Cerebellar nuclear complex (tissue), 1 donor: ENCODE measurements around the gene ARF4.

Source experiments
- DNase-seq, 2 experiments: peaks; one replicate each; lab custom pipeline; 2025; lab: John Stamatoyannopoulos, UW

ARF4 gene

DNA sequence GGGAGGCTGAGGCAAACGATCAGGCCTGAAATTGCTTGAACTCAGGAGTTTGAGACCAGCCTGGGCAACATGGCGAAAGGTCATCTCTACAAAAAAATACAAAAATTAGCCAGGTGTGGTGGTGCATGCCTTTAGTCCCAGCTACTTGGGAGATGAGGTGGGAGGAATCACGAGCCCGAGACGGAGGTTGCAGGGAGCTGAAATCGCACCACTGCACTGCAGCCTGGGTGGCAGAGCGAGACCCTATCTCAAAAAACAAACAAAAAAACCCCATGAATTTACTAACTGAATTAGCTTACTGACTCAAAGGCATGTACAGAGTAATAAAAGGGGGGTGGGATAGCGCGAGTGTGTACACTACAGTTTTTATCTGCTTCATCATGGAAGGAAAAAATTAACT is 19.3 kb downstream of the ARF4 start:
- no peak for DNase-seq

DNA sequence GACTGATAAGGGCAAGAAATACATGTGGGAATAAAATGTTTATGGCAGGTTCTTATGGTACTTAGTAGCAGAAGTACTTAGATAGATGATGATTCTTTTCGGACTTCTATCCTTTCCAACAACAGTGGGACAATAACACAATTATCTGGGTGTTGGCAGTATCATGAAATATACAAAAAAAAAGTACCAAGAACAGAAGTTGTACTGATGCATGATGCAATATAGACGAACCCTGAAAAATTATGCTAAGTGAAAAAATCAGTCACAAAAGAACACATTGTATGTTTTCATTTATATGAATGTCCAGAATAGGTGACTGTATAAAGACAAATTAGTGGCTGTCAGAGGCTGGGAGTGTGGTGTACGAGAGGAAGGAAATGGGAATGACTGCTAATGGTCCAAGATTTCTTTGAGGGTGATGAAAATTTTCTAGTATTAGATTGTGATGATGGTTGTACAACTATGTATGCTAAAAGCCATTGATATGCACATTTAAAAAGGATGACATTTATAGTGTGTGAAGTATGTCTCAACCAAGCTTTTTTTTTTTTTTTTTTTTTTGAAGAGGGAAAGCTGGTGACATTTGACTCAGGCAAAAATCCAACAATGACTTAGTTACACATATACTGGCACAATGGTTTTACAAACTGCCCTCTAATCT is 21.0 kb downstream of the ARF4 start:
- DNase-seq: no peak

DNA sequence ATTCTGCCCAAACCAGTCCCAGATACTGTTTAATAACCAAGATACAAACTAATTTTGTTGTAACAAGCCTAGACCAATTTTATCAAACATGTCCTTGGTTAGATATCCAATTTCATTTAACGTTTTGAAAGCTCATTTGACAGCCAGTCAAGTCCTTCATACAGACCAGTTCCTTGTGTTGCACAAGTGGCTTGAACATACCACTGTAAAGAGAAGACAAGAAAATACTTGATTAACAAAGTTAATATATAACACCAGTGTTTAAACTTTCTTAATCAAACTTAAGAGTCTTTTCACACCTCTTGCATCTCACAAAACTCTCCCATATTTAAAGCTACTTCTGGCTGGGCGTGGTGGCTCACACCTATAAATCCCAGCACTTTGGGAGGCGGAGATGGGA is 25.0 kb downstream of the ARF4 start:
- no peak for DNase-seq

DNA sequence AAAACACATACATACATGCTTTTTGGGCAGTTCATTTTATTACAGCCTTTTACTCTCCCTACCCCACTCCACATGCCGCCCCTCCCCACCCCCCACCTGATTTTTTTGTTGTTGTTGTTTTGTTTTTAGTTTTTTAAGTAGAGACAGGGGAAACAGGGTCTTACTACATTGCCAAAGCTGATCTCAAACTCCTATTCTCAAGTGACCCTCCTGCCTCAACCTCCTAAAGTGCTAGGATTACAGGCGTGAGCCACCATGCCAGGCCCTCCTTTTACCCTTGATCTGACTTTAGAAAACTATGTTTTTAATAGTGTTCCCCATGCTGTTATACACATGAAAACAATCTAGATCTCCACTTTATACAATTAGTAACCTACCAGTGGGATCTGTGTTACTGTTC is 26.3 kb downstream of the ARF4 start:
- no peak for DNase-seq

DNA sequence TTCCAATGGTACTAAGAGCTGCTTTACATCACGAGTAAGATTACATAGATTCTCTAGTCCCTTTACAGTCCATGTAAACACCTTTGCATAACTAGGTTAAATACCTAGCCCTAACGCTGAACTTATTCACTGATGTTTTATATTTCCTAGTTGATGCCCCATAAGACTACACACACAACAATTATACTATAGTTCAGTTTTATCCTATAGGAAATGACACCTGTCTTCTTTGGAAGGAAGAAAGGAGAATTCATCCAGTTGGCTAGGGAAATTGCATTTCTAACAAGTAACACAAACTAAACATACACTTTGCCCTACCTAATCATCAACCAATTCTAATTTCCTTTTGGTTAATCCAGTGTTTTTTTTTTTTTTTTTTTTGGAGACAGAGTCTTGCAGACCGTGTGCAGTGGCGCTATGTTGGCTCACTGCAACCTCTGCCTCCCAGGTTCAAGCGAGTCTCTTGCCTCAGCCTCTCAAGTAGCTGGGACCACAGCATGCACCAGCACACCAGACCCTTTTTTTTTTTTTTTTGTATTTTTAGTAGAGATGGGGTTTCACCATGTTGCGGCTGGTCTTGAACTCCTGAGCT is 27.2 kb downstream of the ARF4 start:
- DNase-seq: no peak

DNA sequence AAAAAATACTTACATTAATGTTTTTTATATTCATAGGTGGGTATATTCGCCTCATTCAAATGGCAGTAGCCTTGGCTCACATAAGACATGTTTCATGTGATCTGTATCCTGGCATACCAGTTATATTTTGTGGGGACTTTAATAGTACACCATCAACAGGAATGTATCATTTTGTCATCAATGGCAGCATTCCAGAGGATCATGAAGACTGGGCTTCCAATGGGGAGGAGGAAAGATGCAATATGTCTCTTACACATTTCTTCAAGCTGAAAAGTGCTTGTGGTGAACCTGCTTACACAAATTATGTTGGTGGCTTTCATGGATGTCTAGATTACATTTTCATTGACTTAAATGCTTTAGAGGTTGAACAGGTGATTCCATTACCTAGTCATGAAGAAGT is 37.6 kb downstream of the ARF4 start:
- DNase-seq: no peak

DNA sequence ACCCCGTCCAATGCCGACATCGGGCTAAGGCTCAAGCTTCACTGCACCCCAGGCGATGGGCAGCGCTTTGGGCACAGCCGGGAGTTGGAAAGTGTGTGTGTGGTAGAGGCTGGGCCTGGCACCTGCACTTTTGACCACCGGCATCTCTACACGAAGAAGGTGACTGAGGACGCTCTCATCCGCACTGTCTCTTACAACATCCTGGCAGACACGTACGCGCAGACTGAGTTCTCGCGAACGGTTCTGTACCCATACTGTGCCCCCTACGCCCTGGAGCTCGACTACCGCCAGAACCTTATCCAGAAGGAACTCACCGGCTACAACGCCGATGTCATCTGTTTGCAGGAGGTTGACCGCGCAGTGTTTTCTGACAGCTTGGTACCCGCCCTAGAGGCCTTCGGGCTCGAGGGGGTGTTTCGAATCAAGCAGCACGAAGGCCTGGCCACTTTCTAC is 40.0 kb downstream of the ARF4 start:
- DNase-seq: no peak

DNA sequence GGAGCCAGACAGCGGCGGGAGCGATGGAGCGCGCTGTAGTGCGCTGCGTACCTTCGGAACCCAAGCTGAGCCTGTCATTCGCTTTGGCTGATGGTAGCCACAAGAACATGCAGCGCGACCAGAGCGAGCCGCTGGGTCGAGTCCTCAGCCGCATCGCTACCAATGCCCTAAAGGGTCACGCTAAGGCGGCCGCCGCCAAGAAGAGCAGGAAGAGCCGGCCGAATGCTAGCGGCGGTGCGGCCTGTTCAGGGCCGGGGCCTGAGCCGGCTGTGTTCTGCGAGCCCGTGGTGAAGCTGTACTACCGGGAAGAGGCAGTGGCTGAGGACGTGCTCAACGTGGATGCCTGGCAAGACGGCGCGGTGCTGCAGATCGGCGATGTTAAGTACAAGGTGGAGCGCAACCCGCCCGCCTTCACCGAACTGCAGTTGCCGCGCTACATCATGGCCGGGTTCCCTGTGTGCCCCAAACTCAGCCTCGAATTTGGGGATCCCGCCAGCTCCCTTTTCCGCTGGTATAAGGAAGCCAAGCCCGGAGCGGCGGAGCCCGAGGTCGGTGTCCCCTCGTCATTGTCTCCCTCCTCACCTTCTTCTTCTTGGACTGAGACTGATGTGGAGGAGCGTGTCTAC is 40.6 kb downstream of the ARF4 start:
- no peak for DNase-seq

DNA sequence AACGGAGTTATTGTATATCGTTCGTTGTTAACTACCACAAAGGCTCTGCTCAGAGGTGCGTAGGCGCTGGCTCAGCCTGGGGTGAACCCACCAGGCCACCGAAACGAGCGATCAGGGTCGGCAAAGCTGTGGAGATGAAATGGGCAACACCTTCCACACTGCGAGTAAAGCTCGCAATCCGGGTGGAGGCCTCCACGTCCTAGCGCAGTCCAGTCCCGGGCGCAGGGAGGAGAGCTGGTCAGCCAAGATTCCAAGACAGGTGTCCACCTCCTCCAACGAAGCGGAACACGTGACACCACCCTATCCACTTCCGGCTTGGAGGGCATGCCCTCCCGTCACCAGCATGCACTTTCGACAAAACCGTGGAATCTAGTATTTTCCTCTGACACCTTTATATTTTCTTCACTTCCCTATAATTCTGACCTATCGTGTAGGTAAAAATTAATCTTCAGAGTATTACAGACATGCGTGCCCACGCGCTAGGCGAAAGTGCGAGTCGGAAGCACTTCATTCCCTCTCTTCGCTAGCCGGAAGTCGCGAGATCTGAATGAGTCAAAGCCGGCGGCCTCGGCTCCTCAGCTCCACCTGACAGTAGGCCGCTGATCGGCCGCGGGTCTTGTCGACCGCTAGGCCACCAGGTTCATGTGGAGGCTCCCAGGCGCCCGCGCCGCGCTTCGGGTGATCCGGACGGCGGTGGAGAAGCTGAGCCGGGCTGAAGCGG is 41.2 kb downstream of the ARF4 start, which contains the start of gene PDE12:
PDE12 (plus strand) TSS at position 537 of the 721 bp plus-strand sequence; CDS start at position 643, 106 bp downstream.
- peak in 1 of 2 experiments; percentile 81 for DNase-seq

DNA sequence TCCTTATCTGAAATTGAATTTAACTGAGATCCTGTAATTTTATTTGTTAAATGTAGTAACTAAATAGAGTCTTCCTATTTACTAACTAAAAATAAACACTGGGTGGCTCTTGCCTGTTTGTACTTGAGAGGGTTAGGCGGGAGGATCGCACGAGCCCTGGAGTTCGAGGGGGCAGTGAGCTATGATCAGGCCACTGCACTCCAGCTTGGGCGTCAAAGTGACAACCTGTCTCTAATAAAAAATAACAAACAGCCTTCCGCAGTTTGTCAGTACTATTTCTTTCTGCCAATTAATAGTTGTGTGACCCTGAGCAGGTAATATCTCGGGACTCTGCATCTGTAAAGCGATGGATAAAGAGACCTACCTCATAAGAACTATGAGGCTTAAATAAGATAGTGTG is 41.8 kb downstream of the ARF4 start:
- no peak for DNase-seq

DNA sequence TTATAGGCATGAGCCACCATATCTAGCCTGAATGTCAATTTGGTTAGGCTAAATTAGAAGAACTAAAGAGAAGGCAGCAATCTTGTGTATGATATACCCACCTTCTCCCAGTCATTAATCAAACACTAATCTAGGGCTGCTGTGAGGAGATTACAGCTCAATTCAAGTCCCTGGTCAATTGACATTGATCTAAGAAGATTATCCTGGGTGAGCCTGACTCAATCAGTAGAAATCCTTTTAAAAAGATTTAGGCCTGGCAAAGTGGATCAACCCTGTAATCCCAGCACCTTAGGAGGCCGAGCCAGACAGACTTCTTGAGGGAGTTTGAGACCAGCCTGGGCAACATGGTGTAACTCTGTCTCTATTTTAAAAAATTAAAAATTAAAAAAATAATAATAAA is 50.5 kb downstream of the ARF4 start:
- DNase-seq: no peak

DNA sequence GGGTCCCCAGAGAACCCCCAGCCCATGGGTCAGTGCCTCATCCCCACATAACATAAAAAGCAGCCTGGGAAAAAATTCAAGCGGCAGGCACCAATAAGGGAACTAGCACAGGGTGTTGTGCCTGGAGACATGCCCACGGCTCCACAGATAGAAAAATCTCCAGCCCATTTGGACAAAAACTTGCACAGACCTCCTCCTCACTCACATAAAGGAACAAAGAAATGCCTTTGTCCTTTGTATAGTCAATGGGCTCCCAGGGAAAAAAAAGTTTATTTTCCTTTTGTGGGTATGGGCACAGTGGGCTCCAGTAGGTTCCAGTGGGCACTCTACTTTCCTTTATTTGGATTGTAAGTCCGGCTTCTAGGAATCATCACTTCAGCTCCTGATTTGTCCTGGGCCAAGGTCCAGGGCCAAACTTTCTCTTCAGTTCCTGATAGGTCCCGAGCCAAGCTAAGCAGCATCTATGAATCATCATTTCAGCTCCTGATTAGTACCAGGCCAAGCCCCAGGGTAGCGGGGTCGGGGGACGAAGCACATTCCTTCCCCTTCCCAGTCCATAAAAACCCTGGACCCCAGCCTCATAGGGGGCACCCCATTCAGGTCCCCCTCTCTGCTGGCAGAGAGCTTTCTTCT is 51.4 kb downstream of the ARF4 start:
- DNase-seq: no peak

DNA sequence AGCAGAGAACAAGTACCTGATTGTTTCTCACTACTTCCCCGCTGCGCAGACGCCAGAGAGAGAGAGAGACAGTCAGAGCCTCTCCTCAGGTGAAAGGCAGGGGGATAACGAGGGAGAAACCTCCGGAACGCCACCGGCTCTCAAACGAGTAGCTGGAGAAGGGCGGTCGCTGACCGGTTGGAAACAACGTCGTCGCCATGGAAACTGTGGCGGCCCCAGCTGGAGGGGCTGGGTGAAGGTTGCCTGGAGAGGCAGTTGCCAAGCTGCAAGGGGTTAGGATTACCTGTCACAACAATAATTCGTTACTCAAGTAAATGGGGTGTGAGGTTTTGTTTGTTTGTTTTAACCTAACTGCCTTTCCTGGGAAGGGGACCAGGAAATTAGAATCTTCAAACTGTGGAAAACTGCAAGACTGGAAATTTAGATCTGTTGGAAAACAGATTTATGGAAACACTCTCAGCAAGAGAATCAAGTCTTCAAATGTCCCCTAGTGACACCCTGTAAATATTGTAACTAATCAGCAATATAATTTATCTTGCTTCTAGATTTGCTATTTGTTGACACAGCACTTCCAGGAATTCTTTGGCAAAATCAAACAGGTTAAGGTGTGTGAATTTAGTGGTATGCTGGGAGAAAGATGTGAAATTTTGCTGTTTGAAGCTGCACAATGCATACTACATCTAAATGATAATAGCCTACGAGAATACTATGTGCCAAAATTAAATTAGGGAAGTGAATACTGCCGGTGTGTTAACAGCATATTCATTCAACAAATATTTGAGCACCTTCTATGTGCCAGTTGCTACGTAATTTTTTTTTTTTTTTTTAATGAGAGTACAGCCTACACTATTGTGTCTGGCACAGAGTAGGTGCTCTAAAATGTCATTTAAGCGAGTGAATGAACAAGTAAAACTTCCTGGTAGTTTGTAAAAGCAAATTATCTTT is 52.7 kb downstream of the ARF4 start, which contains the start of gene DNAH12:
DNAH12 (minus strand) TSS at position 164 of the 945 bp plus-strand sequence. CDS start 1,474 bp downstream, outside the sequence.
- no peak for DNase-seq

DNA sequence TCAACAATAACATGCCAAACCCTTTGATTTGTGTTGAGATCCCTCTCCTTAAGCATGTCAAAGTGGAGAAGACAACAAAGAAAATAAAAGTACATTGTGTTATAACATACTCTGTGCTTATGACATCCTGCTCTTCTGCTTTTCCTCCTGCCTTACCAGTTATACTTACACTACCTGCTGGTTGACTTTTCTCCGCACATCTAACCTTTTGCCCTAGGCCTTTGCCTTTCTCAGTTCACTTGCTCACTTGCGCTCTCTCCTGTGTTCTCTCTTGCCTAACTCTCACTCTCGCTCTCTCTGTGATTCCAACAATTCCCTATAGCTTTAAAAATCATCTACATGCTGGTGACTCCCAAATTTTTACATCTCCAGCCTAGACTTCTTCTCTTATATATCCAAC is 58.7 kb downstream of the ARF4 start:
- no peak for DNase-seq

DNA sequence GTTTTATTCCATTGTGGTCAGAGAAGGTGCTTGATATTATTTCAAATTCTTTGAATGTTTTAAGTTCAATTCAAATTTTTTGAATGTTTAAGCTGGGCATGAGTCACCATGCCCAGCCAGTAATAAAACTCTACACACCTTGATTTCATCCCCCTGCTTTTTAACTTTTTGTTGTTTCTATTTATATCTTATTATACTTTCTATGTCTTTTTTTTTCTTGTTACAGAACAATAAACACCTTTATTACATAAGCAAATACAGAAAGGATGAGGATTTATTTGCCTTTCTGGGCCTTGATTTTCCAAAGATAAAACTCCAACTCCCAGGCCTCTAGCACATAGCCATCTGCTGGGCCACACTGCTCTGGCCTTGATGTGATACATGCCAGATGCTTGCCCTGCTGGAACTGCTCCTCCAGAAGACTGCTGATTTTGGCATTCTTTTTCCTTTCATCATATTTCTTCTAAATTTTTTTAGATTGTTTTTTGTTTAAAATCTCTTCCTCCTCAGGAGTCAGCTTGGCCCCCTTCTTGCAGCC is 67.0 kb downstream of the ARF4 start:
- DNase-seq: no peak
